HL-60/S4 treated with phorbol 12-myristate 13-acetate at 8.2 ng/mL for 4 days and 3 days (cell line): ENCODE measurements around the gene ZNF764.

Experiments used
- in situ Hi-C: fragments of 300-500 bp; cut with MboI; formaldehyde crosslinking; loops from 2 replicates; pipeline ENCODE4 v1.15.0; 2022; ENCODE audit warnings: low sequenced_read_pairs

The ZNF764 gene

GRCh38 chr16:30571445-30572322 is 13.5 kb upstream of the ZNF764 start, which contains the start of gene ZNF688:
Gene ZNF688 (minus strand): TSS chr16:30571714. CDS start chr16:30571629, 85 bp downstream.
- in situ Hi-C loops, result no loop called here

GRCh38 chr16:30570636-30571444 is 12.7 kb upstream of the ZNF764 start:
- in situ Hi-C loops, result no loop called here

- in situ Hi-C loops, result no loop called here
Observed at GRCh38 chr16:30569746-30570635, 11.8 kb upstream of the ZNF764 start.

- in situ Hi-C loops, result no loop called here
Observed at GRCh38 chr16:30569281-30569680, 11.1 kb upstream of the ZNF764 start.

GRCh38 chr16:30567991-30568638 is 9.9 kb upstream of the ZNF764 start:
- in situ Hi-C loops, result no loop called here

GRCh38 chr16:30567160-30567990 is 9.2 kb upstream of the ZNF764 start:
- in situ Hi-C loops, result no loop called here

- in situ Hi-C loops, result no loop called here
Observed at GRCh38 chr16:30566531-30566930, 8.4 kb upstream of the ZNF764 start.

GRCh38 chr16:30565984-30566383 is 7.8 kb upstream of the ZNF764 start:
- in situ Hi-C loops, result no loop called here

GRCh38 chr16:30565526-30565925 is 7.4 kb upstream of the ZNF764 start:
- in situ Hi-C loops, result no loop called here

- in situ Hi-C loops, result no loop called here
Observed at GRCh38 chr16:30562021-30562420, 3.8 kb upstream of the ZNF764 start.

GRCh38 chr16:30561089-30561816 is 3.1 kb upstream of the ZNF764 start:
- in situ Hi-C loops, result no loop called here

- in situ Hi-C loops, result no loop called here
Observed at GRCh38 chr16:30559690-30560089, 1.5 kb upstream of the ZNF764 start.

- in situ Hi-C loops, result no loop called here
Observed at GRCh38 chr16:30558789-30559377, 709 bp upstream of the ZNF764 start.

- in situ Hi-C loops, result no loop called here
Observed at GRCh38 chr16:30557707-30557956, 542 bp downstream of the ZNF764 start.

GRCh38 chr16:30556125-30556473 is 2.1 kb downstream of the ZNF764 start:
- in situ Hi-C loops, result no loop called here

GRCh38 chr16:30555315-30556124 is 2.7 kb downstream of the ZNF764 start:
- in situ Hi-C loops, result no loop called here

GRCh38 chr16:30554557-30555314 is 3.4 kb downstream of the ZNF764 start:
- in situ Hi-C loops, result no loop called here
